NB4 (cell line): ENCODE measurements around the gene DUSP7.

Experiments used
- DNase-seq: peaks from one replicate; pipeline ENCODE4 v3.0.0; 2010; ENCODE audit warnings: low read depth
- H3K4me3 ChIP-seq: one replicate; pipeline ENCODE4 v1.5.1; 2011; ENCODE audit warnings: mild to moderate bottlenecking, low read depth, low read length, moderate library complexity
- MYC ChIP-seq: IDR thresholded peaks from 2 replicates; pipeline ENCODE4 v1.6.1; 2011; ENCODE audit warnings: low read depth, low read length
- POLR2A ChIP-seq: IDR thresholded peaks from 2 replicates; pipeline ENCODE4 v1.6.1; 2011; ENCODE audit warnings: mild to moderate bottlenecking; ENCODE audit not compliant: insufficient read length; ENCODE audit errors: extremely low read depth
- TF ChIP-seq, protein P1 (sequence below): IDR thresholded peaks from 2 replicates; pipeline ENCODE4 v1.6.1; 2011; ENCODE audit warnings: low read depth, low read length
- TF ChIP-seq, protein P2 (sequence below): IDR thresholded peaks from one replicate; pipeline ENCODE4 v1.5.1; 2012; ENCODE audit warnings: low read depth, low read length

DUSP7 gene

DNA sequence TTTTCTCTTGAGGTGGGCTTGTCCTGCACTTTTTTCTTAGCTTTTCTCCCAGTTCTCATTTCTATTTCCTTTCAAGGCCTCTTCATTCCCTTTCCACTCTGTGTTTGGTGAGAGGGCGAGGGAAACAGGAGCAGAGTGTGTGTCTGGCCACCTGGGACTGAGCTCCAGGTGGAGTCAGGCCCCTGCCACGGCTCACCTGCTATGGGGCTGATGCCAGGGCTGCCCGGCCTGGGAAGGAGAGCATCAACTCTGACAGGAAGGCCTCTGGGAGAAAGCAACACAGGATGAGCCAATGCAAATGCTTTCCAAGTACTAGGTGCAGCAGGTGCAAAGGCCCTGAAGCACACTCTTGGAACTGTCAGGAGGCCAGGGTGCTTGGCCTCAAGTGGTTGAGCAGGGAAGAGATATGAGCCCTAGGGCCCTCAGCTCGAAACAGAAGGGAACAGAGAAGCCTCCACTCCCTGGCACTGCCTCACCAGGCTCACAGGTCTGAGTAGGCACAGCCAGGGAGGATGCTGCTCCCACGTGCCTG, 27.3 kb upstream of the DUSP7 start:
- H3K4me3 ChIP-seq, result no peak overlapping the region
- no peak for DNase-seq
- TF ChIP-seq MYC, result no peak
- TF ChIP-seq, protein P1, sequence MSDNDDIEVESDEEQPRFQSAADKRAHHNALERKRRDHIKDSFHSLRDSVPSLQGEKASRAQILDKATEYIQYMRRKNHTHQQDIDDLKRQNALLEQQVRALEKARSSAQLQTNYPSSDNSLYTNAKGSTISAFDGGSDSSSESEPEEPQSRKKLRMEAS, result no peak
- TF ChIP-seq, protein P2, sequence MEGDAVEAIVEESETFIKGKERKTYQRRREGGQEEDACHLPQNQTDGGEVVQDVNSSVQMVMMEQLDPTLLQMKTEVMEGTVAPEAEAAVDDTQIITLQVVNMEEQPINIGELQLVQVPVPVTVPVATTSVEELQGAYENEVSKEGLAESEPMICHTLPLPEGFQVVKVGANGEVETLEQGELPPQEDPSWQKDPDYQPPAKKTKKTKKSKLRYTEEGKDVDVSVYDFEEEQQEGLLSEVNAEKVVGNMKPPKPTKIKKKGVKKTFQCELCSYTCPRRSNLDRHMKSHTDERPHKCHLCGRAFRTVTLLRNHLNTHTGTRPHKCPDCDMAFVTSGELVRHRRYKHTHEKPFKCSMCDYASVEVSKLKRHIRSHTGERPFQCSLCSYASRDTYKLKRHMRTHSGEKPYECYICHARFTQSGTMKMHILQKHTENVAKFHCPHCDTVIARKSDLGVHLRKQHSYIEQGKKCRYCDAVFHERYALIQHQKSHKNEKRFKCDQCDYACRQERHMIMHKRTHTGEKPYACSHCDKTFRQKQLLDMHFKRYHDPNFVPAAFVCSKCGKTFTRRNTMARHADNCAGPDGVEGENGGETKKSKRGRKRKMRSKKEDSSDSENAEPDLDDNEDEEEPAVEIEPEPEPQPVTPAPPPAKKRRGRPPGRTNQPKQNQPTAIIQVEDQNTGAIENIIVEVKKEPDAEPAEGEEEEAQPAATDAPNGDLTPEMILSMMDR, result no peak
- TF ChIP-seq POLR2A, result no peak

DNA sequence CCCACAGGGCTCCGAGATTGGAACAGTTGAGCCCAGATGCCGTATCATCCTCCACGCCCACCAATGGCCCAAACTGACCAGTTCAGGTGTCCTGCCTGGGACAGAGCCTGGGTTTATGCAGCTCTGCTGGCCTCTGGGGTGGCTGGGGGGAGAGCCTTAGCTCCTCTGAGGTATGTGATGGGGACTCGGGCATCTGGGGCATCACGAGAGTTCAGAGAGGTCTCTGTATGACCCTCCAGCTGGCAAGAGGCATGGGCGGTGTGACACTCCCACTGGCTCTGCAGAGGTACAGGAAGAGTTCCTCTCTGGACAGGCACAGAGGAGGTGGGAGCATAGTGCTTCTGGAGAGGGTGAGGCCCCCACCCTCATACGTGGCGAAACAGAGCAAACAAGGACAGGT, 26.6 kb upstream of the DUSP7 start:
- DNase-seq, result no peak
- no peak overlapping the region for H3K4me3 ChIP-seq
- no peak for TF ChIP-seq MYC
- TF ChIP-seq POLR2A, result no peak
- TF ChIP-seq, protein P2, result no peak
- TF ChIP-seq, protein P1, result no peak

DNA sequence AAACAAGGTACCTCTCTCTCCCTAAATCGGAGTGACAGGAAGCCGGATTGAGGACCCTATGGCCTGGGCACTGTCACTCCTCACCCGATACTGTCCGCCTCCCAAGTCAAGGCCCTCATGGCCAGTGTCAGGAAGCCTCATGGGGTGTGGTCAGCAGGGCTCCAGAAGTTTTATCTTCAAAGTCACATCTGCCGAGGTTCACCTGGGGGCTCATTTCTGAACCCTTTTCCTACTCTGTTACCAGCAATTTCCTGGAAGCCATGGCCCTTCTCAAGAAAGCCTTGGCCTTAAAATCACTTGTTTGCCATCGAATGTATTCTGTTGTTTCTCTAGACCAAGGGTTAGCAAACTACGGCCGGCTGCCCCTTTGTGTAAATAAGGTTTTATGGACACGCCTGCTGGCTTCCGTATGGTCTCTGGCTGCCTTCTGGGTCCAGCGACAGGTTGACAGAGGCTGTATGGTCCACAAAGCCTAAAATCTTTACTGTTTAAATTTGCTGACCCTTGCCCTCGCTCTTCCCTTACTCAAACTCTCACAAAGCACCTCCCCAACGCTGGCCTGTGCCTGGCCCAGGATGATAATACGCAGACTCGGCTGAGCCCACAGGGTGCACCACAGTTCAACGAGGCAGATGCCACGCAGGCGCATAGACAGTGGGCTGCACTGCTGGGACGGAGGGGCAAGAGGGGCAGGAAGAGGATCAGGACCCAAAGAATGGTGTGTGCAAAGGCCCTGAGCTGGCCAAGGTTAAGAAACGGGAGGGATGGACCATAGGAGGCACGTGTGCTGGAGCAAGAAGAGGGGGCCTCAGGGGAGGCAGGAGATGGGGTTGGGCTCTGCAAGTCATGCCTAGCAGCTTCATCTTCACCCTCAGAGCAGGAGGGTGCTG, 24.7 kb upstream of the DUSP7 start:
- TF ChIP-seq, protein P2, result no peak
- TF ChIP-seq MYC, result no peak
- TF ChIP-seq, protein P1, result no peak
- TF ChIP-seq POLR2A, result no peak
- H3K4me3 ChIP-seq, result no peak overlapping the region
- DNase-seq, result no peak

DNA sequence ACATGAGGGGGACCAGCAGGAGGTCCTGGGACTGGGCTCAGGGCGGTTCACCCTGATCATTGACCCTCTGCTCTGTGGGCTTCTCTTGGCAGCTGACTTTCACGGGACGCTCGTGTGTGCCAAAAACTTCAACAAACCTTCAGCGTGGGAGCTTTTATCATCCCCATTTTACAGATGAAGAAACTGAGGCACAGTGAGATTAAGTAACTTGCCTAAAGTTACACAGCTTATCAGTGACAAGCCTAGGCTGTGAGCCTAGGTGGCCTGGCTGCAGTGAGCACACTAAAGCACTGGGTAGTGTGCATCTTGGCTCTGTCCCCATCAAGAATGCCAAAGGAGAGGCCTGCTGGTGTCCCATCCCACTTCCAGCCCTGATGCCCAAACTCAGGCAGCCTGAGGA, 23.6 kb upstream of the DUSP7 start:
- DNase-seq, result no peak
- TF ChIP-seq, protein P1, result no peak
- TF ChIP-seq MYC (no peak), POLR2A (no peak)
- TF ChIP-seq, protein P2, result no peak
- no peak overlapping the region for H3K4me3 ChIP-seq

DNA sequence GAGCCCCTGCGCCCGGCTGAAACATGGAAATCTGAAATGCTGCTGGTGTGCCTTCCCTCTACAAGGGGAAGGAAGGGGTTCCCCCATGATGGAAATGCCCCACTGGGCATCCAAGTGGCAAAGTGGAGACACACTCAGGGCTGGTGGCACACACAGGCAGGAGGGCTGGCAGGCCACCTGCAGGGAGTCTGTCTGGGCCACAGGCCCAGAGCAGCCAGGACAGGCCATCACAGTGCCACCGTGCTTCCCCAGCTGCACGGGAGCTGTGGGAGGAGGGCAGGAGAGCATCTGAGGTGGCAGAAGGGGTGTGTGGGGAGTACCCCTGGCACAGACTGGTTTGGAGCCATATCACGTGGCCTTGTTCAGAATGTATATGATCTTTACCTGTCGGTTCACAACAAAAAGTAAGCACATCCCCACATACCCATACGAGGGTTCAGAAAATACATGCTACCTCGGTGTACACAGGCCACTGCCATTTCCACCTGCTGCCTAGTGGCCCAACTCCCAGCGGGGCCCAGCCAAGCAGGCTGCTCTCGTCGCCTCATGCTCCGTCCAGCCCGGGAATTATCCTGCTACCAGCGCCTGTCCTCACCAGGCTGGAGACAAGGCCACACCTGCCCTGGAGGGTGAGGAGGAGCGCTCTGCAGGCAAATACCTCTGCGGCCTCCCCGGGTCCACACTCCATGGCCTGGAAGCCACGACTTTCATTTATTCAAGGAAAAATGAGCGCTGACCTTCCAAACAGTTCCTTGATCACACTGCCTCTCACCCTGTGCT, 22.6 kb upstream of the DUSP7 start:
- H3K4me3 ChIP-seq, result no peak overlapping the region

More for the DNA sequence above, 22.6 kb upstream of the DUSP7 start:
- no peak for DNase-seq
- TF ChIP-seq, protein P2, result no peak
- TF ChIP-seq MYC (no peak), POLR2A (no peak)
- TF ChIP-seq, protein P1, result no peak
